H9 (cell line): ENCODE results near the gene LRRC15. TPM values are rescaled to one million over a fixed set of nuclear protein-coding genes. Genes with fewer than 3 reads are reported as not detected.

ENCODE experiments used
- DNase-seq: peaks from one replicate; pipeline ENCODE4 v3.0.0-alpha.2; 2017
- H2AFZ ChIP-seq: one replicate; pipeline ENCODE4 v1.6.1; 2013; ENCODE audit warnings: mild to moderate bottlenecking, low read length, control low read depth, moderate library complexity
- H2AK5ac ChIP-seq: 2 replicates; pipeline ENCODE4 v1.6.1; 2013; ENCODE audit warnings: low read length, control low read depth, mixed read lengths; ENCODE audit not compliant: insufficient read length
- H2BK120ac ChIP-seq: one replicate; pipeline ENCODE4 v1.6.1; 2013; ENCODE audit warnings: low read depth, mild to moderate bottlenecking, low read length, control low read depth, inconsistent platforms; ENCODE audit not compliant: poor library complexity, severe bottlenecking
- H2BK12ac ChIP-seq: 2 replicates; pipeline ENCODE4 v1.6.1; 2013; ENCODE audit warnings: low read length, control low read depth, mixed read lengths, low read depth; ENCODE audit not compliant: insufficient read length
- H2BK15ac ChIP-seq: 2 replicates; pipeline ENCODE4 v1.6.1; 2013; ENCODE audit warnings: low read depth, low read length, control low read depth
- H2BK20ac ChIP-seq: one replicate; pipeline ENCODE4 v1.6.1; 2013; ENCODE audit warnings: low read depth, mild to moderate bottlenecking, low read length, control low read depth, inconsistent platforms; ENCODE audit not compliant: poor library complexity, severe bottlenecking
- H2BK5ac ChIP-seq: 2 replicates; pipeline ENCODE4 v1.6.1; 2013; ENCODE audit warnings: low read length, control low read depth, mixed read lengths; ENCODE audit not compliant: insufficient read length
- H3K14ac ChIP-seq: 2 replicates; pipeline ENCODE4 v1.6.1; 2013; ENCODE audit warnings: low read length, control low read depth; ENCODE audit not compliant: insufficient read depth
- H3K18ac ChIP-seq: 2 replicates; pipeline ENCODE4 v1.6.1; 2013; ENCODE audit warnings: low read depth, mild to moderate bottlenecking, mixed read lengths, low read length, control low read depth; ENCODE audit not compliant: insufficient read length
- H3K23ac ChIP-seq: 2 replicates; pipeline ENCODE4 v1.6.1; 2013; ENCODE audit warnings: low read length, control low read depth, mixed read lengths, low read depth; ENCODE audit not compliant: insufficient read length
- H3K23me2 ChIP-seq: 2 replicates; pipeline ENCODE4 v1.6.1; 2013; ENCODE audit warnings: low read depth, mild to moderate bottlenecking, mixed read lengths, low read length, control low read depth; ENCODE audit not compliant: insufficient read length, poor library complexity, severe bottlenecking
- H3K27ac ChIP-seq: 2 replicates; pipeline ENCODE4 v1.5.1; 2013; ENCODE audit warnings: low read length, control low read depth, mixed read lengths, low read depth; ENCODE audit not compliant: insufficient read length
- H3K27me3 ChIP-seq: 2 replicates; pipeline ENCODE4 v1.6.1; 2013; ENCODE audit warnings: low read length, control low read depth, inconsistent platforms; ENCODE audit not compliant: insufficient read depth
- H3K4ac ChIP-seq: 2 replicates; pipeline ENCODE4 v1.6.1; 2013; ENCODE audit warnings: low read depth, mild to moderate bottlenecking, control low read depth, inconsistent platforms, low read length, moderate library complexity
- H3K4me1 ChIP-seq: 2 replicates; pipeline ENCODE4 v1.6.1; 2013; ENCODE audit warnings: low read length, control low read depth, inconsistent platforms; ENCODE audit not compliant: insufficient read depth
- H3K4me2 ChIP-seq: 2 replicates; pipeline ENCODE4 v1.6.1; 2013; ENCODE audit warnings: low read length, control low read depth, mixed read lengths; ENCODE audit not compliant: insufficient read length, insufficient read depth
- H3K56ac ChIP-seq: 2 replicates; pipeline ENCODE4 v1.6.1; 2013; ENCODE audit warnings: low read depth, mild to moderate bottlenecking, mixed read lengths, low read length, control low read depth; ENCODE audit not compliant: insufficient read length
- H3K79me1 ChIP-seq: 2 replicates; pipeline ENCODE4 v1.6.1; 2013; ENCODE audit warnings: low read depth, mild to moderate bottlenecking, moderate library complexity, low read length, control low read depth, inconsistent platforms; ENCODE audit not compliant: insufficient read depth, poor library complexity, severe bottlenecking
- H3K79me2 ChIP-seq: 2 replicates; pipeline ENCODE4 v1.6.1; 2013; ENCODE audit warnings: low read length, control low read depth, inconsistent platforms; ENCODE audit not compliant: insufficient read depth
- H3K9ac ChIP-seq: 2 replicates; pipeline ENCODE4 v1.6.1; 2013; ENCODE audit warnings: low read length, control low read depth, mixed read lengths; ENCODE audit not compliant: insufficient read length; ENCODE audit errors: extremely low read depth
- H3K9me3 ChIP-seq: one replicate; pipeline ENCODE4 v1.6.1; 2013; ENCODE audit warnings: low read depth, low read length, inconsistent platforms; ENCODE audit not compliant: control insufficient read depth
- H3T11ph ChIP-seq: one replicate; pipeline ENCODE4 v1.6.1; 2013; ENCODE audit warnings: mild to moderate bottlenecking, low read length, control low read depth, inconsistent platforms
- H4K20me1 ChIP-seq: one replicate; pipeline ENCODE4 v1.6.1; 2013; ENCODE audit not compliant: control insufficient read depth, insufficient read length, insufficient read depth
- H4K5ac ChIP-seq: 2 replicates; pipeline ENCODE4 v1.6.1; 2013; ENCODE audit warnings: low read depth, mild to moderate bottlenecking, mixed read lengths, low read length, control low read depth; ENCODE audit not compliant: insufficient read length
- H4K8ac ChIP-seq: replicated peaks from 2 replicates; pipeline ENCODE4 v1.6.1; 2013; ENCODE audit warnings: low read length, control low read depth, mixed read lengths, low read depth; ENCODE audit not compliant: insufficient read length
- H4K91ac ChIP-seq: 2 replicates; pipeline ENCODE4 v1.6.1; 2013; ENCODE audit warnings: low read depth, mild to moderate bottlenecking, moderate library complexity, mixed read lengths, low read length, control low read depth; ENCODE audit not compliant: insufficient read length
- H3K27ac Mint-ChIP-seq, 3 experiments: 2 replicates in 2 of 3; 3 replicates in 1 of 3; pipeline ENCODE4 v1.8.0; 2020 to 2021; ENCODE audit warnings: mixed read lengths in 3 of 3, mild to moderate bottlenecking in 1 of 3, moderate library complexity in 1 of 3
- H3K27me3 Mint-ChIP-seq: 2 replicates; pipeline ENCODE4 v1.8.0; 2021; ENCODE audit warnings: low read depth, mild to moderate bottlenecking, moderate library complexity, mixed read lengths
- H3K36me3 Mint-ChIP-seq, 3 experiments: 2 replicates in 2 of 3; 3 replicates in 1 of 3; pipeline ENCODE4 v1.8.0; 2020 to 2021; ENCODE audit warnings: low read depth in 3 of 3, mixed read lengths in 3 of 3; ENCODE audit not compliant: insufficient read depth in 1 of 3
- H3K4me1 Mint-ChIP-seq, 2 experiments: 2 replicates each; pipeline ENCODE4 v1.8.0; 2020; ENCODE audit warnings: mixed read lengths in 2 of 2
- H3K4me3 Mint-ChIP-seq, 2 experiments: 2 replicates in 1 of 2; 3 replicates in 1 of 2; pipeline ENCODE4 v1.8.0; 2020 to 2021; ENCODE audit warnings: mild to moderate bottlenecking in 2 of 2, mixed read lengths in 2 of 2, moderate library complexity in 1 of 2
- H3K9me3 Mint-ChIP-seq, 2 experiments: 2 replicates in 1 of 2; 3 replicates in 1 of 2; pipeline ENCODE4 v1.8.0; 2020; ENCODE audit warnings: mild to moderate bottlenecking in 2 of 2, mixed read lengths in 2 of 2, moderate library complexity in 1 of 2
- CTCF ChIP-seq: fragments of 200-600 bp; sonication (generic); conservative IDR thresholded peaks from 3 replicates; pipeline ENCODE4 v1.8.0; 2021; ENCODE audit warnings: antibody characterized with exemption, mild to moderate bottlenecking
- WGBS: extraction: QIAGEN DNeasy Blood & Tissue Kit; methylation state at CpG from one replicate; pipeline ENCODE4 v1.1.7; 2013; ENCODE audit warnings: missing lambda C conversion rate, low lambda C conversion rate, mixed read lengths; ENCODE audit not compliant: insufficient read length; ENCODE audit errors: extremely low coverage; 5-methylcytosine and 5-hydroxymethylcytosine counted together
- total RNA-seq: library from RNA; stranded (reverse); gene quantifications from 2 replicates; pipeline ENCODE4 v1.2.1, GENCODE V29; 2021

LRRC15 gene
- total RNA-seq, 1 experiment from 2014 or later, result 0.07 TPM

GRCh38 chr3:194312186-194312742 lies 57.3 kb downstream of the LRRC15 start:
- no CpG with 5 or more reads among the region's 7 CpGs for WGBS
- H3K36me3 Mint-ChIP-seq, result peaks cover 0 to under 1% (median 0%) of the 10 kb centered on the region in 3 experiments; a peak in 2 of 7 replicates

More at GRCh38 chr3:194312186-194312742, 57.3 kb downstream of the LRRC15 start:
- H2AFZ ChIP-seq, result no peak overlapping the region
- H4K91ac ChIP-seq, result no peak overlapping the region
- no peak overlapping the region for H4K5ac ChIP-seq
- no peak for DNase-seq
- no peaks in the 10 kb centered on the region for H3K79me1 ChIP-seq
- no peaks in the 10 kb centered on the region for H3K9me3 ChIP-seq
- H2BK20ac ChIP-seq, result no peak overlapping the region
- no peak overlapping the region for H3K27ac ChIP-seq
- no peak overlapping the region for H3K4me2 ChIP-seq
- H3K14ac ChIP-seq, result no peak overlapping the region
- no peak overlapping the region for H3K4ac ChIP-seq
- no peak for TF ChIP-seq CTCF
- Mint-ChIP-seq H3K27ac (no peak overlapping the region), H3K4me3 (no peak overlapping the region), H3K9me3 (peaks cover under 1% of the 10 kb centered on the region in 2 experiments; a peak in 3 of 5 replicates), H3K27me3 (peaks cover 65% of the 10 kb centered on the region), H3K4me1 (peaks cover 56 to 58% of the 10 kb centered on the region in 2 experiments)
- peaks cover 3% of the 10 kb centered on the region; the same call in 1 of the 2 replicates for H3K27me3 ChIP-seq
- no peak overlapping the region for H3T11ph ChIP-seq
- no peak overlapping the region for H2AK5ac ChIP-seq
- no peak overlapping the region for H3K23ac ChIP-seq
- no peak overlapping the region for H2BK120ac ChIP-seq
- no peak overlapping the region for H3K9ac ChIP-seq
- no peak overlapping the region for H2BK5ac ChIP-seq
- H3K79me2 ChIP-seq, result no peaks in the 10 kb centered on the region
- H2BK12ac ChIP-seq, result no peak overlapping the region
- H3K56ac ChIP-seq, result no peak overlapping the region
- H3K18ac ChIP-seq, result no peak overlapping the region
- H2BK15ac ChIP-seq, result no peak overlapping the region
- no peaks in the 10 kb centered on the region for H4K20me1 ChIP-seq
- no peaks in the 10 kb centered on the region; the same call in none of the 2 replicates for H3K4me1 ChIP-seq
- no peaks in the 10 kb centered on the region for H3K23me2 ChIP-seq
- H4K8ac ChIP-seq, result no peak overlapping the region
